ENCODE data around the gene ERG.

DNA sequence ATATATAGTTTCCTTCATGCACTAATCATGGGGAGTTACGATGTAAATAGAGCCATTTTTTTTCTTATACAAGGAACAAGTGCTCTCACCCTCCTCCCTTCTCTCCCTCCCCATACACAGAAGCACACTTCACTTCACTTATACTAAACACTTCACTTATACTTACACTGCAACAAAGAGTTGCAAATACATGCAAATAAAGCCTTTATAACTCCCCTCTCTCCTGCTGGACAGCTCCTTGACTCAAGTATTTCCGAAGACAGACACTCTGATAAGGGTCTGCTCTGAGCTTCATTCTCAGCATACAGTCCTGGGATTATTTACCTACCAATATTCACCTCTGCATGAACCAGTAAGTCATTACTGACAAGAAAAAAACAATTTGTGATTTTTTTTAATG, 35.6 kb upstream of the ERG start:
- TF ChIP-seq, protein P1, sequence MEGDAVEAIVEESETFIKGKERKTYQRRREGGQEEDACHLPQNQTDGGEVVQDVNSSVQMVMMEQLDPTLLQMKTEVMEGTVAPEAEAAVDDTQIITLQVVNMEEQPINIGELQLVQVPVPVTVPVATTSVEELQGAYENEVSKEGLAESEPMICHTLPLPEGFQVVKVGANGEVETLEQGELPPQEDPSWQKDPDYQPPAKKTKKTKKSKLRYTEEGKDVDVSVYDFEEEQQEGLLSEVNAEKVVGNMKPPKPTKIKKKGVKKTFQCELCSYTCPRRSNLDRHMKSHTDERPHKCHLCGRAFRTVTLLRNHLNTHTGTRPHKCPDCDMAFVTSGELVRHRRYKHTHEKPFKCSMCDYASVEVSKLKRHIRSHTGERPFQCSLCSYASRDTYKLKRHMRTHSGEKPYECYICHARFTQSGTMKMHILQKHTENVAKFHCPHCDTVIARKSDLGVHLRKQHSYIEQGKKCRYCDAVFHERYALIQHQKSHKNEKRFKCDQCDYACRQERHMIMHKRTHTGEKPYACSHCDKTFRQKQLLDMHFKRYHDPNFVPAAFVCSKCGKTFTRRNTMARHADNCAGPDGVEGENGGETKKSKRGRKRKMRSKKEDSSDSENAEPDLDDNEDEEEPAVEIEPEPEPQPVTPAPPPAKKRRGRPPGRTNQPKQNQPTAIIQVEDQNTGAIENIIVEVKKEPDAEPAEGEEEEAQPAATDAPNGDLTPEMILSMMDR (conservative IDR thresholded peaks at IDR 0.05; ENCODE audit: low read depth, low read length) = no peak
- TF ChIP-seq EZH2 (IDR thresholded peaks at IDR 0.05; ENCODE audit: low read length, unreplicated experiment) (no peak), EZH2phosphoT487 (IDR thresholded peaks at IDR 0.05; ENCODE audit: borderline replicate concordance, low read length) (no peak)
